ENCODE results near the gene L3MBTL4. TPM values are rescaled to one million over a fixed set of nuclear protein-coding genes. Genes with fewer than 3 reads are reported as not detected.

L3MBTL4 gene
- total RNA-seq, 2 donors from 2014 or later, result 0.27 to 5.3 TPM

- Histone ChIP-seq H3K36me3 (no peaks in the 10 kb centered on the region), H3K9me3 (peaks cover 9% of the 10 kb centered on the region), H3K27me3 (replicated peaks; ENCODE audit: insufficient read depth) (no peaks in the 10 kb centered on the region), H3K4me1 (ENCODE audit: control insufficient read depth in 1 of 2, low read depth in 2 of 2) (no peaks in the 10 kb centered on the region), H3K4me3 (no peak overlapping the region), H3K27ac (no peak overlapping the region)
- ATAC-seq (ENCODE audit: insufficient number of reproducible peaks, low FRiP score, low read depth) (no peak), DNase-seq (ENCODE audit: low spot score) (no peak)
- TF ChIP-seq, protein P1, sequence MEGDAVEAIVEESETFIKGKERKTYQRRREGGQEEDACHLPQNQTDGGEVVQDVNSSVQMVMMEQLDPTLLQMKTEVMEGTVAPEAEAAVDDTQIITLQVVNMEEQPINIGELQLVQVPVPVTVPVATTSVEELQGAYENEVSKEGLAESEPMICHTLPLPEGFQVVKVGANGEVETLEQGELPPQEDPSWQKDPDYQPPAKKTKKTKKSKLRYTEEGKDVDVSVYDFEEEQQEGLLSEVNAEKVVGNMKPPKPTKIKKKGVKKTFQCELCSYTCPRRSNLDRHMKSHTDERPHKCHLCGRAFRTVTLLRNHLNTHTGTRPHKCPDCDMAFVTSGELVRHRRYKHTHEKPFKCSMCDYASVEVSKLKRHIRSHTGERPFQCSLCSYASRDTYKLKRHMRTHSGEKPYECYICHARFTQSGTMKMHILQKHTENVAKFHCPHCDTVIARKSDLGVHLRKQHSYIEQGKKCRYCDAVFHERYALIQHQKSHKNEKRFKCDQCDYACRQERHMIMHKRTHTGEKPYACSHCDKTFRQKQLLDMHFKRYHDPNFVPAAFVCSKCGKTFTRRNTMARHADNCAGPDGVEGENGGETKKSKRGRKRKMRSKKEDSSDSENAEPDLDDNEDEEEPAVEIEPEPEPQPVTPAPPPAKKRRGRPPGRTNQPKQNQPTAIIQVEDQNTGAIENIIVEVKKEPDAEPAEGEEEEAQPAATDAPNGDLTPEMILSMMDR (IDR thresholded peaks at IDR 0.05), result no peak
Measured at GRCh38 chr18:6044773-6045172, 369.9 kb downstream of the L3MBTL4 start.

DNA sequence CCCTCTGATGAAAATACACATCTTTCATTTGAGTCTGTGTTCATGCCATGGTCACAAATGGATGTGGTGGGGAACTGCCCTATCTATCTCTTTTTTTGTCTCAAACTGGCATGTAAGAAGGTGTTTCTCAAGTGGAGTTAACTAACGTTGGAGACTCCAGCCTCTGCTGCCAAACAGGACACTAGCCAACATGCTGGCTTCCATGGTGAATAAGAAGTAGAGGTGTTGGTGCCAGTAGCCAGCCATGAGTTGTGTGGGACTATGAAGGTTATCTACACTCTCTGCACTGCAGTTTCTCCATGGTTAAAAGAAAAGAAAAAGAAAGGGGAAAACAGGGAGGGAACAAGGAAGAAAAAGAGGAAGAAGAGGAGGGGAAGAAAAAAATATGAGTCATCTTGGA lies 370.4 kb downstream of the L3MBTL4 start:
- H3K36me3 ChIP-seq, result no peaks in the 10 kb centered on the region
- peaks cover 9% of the 10 kb centered on the region for H3K9me3 ChIP-seq
- no peak overlapping the region for H3K4me3 ChIP-seq
- no peaks in the 10 kb centered on the region for H3K4me1 ChIP-seq (ENCODE audit: control insufficient read depth in 1 of 2, low read depth in 2 of 2)
- no peak overlapping the region for H3K27ac ChIP-seq
- no peaks in the 10 kb centered on the region for H3K27me3 ChIP-seq (replicated peaks; ENCODE audit: insufficient read depth)
- no peak for DNase-seq (ENCODE audit: low spot score)
- ATAC-seq (ENCODE audit: insufficient number of reproducible peaks, low FRiP score, low read depth), result no peak
- TF ChIP-seq, protein P1 (IDR thresholded peaks at IDR 0.05), result no peak

DNA sequence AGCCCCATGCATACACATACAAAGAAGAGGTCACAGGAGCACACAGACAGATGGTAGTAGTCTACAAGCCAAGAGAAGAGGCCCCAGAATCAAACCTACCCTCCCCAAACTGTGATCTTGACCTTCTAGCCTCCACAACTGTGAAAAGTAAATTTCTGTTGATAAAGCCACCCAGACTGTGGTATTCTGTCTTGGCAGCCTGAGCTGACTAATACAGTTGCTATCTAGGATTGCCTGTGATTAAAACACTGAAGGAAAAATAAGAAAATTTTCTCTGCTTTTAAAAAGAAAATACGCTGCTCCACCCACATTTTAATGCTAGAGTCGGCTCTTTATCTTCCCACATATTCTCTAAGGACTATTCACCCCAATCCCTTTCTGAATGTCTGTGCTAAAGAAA lies 375.7 kb downstream of the L3MBTL4 start:
- Histone ChIP-seq H3K27me3 (replicated peaks; ENCODE audit: insufficient read depth) (no peaks in the 10 kb centered on the region), H3K36me3 (no peaks in the 10 kb centered on the region), H3K27ac (no peak overlapping the region), H3K4me1 (ENCODE audit: control insufficient read depth in 1 of 2, low read depth in 2 of 2) (no peaks in the 10 kb centered on the region), H3K4me3 (no peak overlapping the region), H3K9me3 (peaks cover 7% of the 10 kb centered on the region)
- no peak for DNase-seq (ENCODE audit: low spot score)
- ATAC-seq (ENCODE audit: insufficient number of reproducible peaks, low FRiP score, low read depth), result no peak
- TF ChIP-seq, protein P1 (IDR thresholded peaks at IDR 0.05), result no peak

GRCh38 chr18:6031442-6031841 lies 383.3 kb downstream of the L3MBTL4 start:
- H3K36me3 ChIP-seq, result no peaks in the 10 kb centered on the region
- TF ChIP-seq, protein P1 (IDR thresholded peaks at IDR 0.05), result no peak
- no peaks in the 10 kb centered on the region for H3K4me1 ChIP-seq (ENCODE audit: control insufficient read depth in 1 of 2, low read depth in 2 of 2)
- H3K27ac ChIP-seq, result no peak overlapping the region
- H3K9me3 ChIP-seq, result peaks cover 4% of the 10 kb centered on the region
- DNase-seq (ENCODE audit: low spot score), result no peak
- no peak for ATAC-seq (ENCODE audit: insufficient number of reproducible peaks, low FRiP score, low read depth)
- H3K4me3 ChIP-seq, result no peak overlapping the region
- no peaks in the 10 kb centered on the region for H3K27me3 ChIP-seq (replicated peaks; ENCODE audit: insufficient read depth)

- peaks cover 3% of the 10 kb centered on the region for H3K9me3 ChIP-seq
- TF ChIP-seq, protein P1 (IDR thresholded peaks at IDR 0.05), result no peak
- DNase-seq (ENCODE audit: low spot score) (no peak), ATAC-seq (ENCODE audit: insufficient number of reproducible peaks, low FRiP score, low read depth) (no peak)
- no peaks in the 10 kb centered on the region for H3K4me1 ChIP-seq (ENCODE audit: control insufficient read depth in 1 of 2, low read depth in 2 of 2)
- H3K27me3 ChIP-seq (replicated peaks; ENCODE audit: insufficient read depth), result no peaks in the 10 kb centered on the region
- H3K4me3 ChIP-seq, result no peak overlapping the region
- H3K27ac ChIP-seq, result no peak overlapping the region
- H3K36me3 ChIP-seq, result no peaks in the 10 kb centered on the region
Measured at GRCh38 chr18:6031002-6031401, 383.7 kb downstream of the L3MBTL4 start.
